NB4 (cell line): ENCODE measurements around the gene SFTPD.

ENCODE experiments used
- MYC ChIP-seq: IDR thresholded peaks from 2 replicates; pipeline ENCODE4 v1.6.1; 2011; ENCODE audit warnings: low read depth, low read length
- POLR2A ChIP-seq: IDR thresholded peaks from 2 replicates; pipeline ENCODE4 v1.6.1; 2011; ENCODE audit warnings: mild to moderate bottlenecking; ENCODE audit not compliant: insufficient read length; ENCODE audit errors: extremely low read depth
- TF ChIP-seq, protein P1 (sequence below): IDR thresholded peaks from one replicate; pipeline ENCODE4 v1.5.1; 2012; ENCODE audit warnings: low read depth, low read length
- TF ChIP-seq, protein P2 (sequence below): IDR thresholded peaks from 2 replicates; pipeline ENCODE4 v1.6.1; 2011; ENCODE audit warnings: low read depth, low read length

GRCh38 chr10:79982362-79982800 lies 33.5 kb upstream of the SFTPD start:
- TF ChIP-seq, protein P1, sequence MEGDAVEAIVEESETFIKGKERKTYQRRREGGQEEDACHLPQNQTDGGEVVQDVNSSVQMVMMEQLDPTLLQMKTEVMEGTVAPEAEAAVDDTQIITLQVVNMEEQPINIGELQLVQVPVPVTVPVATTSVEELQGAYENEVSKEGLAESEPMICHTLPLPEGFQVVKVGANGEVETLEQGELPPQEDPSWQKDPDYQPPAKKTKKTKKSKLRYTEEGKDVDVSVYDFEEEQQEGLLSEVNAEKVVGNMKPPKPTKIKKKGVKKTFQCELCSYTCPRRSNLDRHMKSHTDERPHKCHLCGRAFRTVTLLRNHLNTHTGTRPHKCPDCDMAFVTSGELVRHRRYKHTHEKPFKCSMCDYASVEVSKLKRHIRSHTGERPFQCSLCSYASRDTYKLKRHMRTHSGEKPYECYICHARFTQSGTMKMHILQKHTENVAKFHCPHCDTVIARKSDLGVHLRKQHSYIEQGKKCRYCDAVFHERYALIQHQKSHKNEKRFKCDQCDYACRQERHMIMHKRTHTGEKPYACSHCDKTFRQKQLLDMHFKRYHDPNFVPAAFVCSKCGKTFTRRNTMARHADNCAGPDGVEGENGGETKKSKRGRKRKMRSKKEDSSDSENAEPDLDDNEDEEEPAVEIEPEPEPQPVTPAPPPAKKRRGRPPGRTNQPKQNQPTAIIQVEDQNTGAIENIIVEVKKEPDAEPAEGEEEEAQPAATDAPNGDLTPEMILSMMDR: no peak
- TF ChIP-seq MYC (no peak), POLR2A (no peak)
- TF ChIP-seq, protein P2, sequence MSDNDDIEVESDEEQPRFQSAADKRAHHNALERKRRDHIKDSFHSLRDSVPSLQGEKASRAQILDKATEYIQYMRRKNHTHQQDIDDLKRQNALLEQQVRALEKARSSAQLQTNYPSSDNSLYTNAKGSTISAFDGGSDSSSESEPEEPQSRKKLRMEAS: no peak
